ENCODE measurements around the gene BSDC1.

GRCh38 chr1:32338637-32339145, 55.5 kb downstream of the BSDC1 start:
- TF ChIP-seq CTCF (IDR thresholded peaks at IDR 0.05) (no peak), POLR2A (IDR thresholded peaks at IDR 0.05) (no peak)

Measured in suprapubic skin (tissue), 3 donors.